SJCRH30 (cell line): ENCODE data around the gene ASIC2. TPM values are rescaled to one million over a fixed set of nuclear protein-coding genes. Genes with fewer than 3 reads are reported as not detected.

ENCODE experiments used
- DNase-seq, 2 experiments: peaks; one replicate each; pipeline ENCODE4 v3.0.0-alpha.2; 2015 to 2020
- H3K27ac ChIP-seq: fragments of 250-450 bp; sonication (Bioruptor Pico); 2 replicates; pipeline ENCODE4 v1.5.1; 2020; ENCODE audit warnings: mild to moderate bottlenecking, moderate library complexity
- H3K27me3 ChIP-seq: fragments of 250-450 bp; sonication (Bioruptor Pico); 2 replicates; pipeline ENCODE4 v1.5.1; 2020; ENCODE audit warnings: mild to moderate bottlenecking, moderate library complexity
- H3K36me3 ChIP-seq: fragments of 250-450 bp; sonication (Bioruptor Pico); 2 replicates; pipeline ENCODE4 v1.5.1; 2020; ENCODE audit warnings: mild to moderate bottlenecking, moderate library complexity
- H3K4me1 ChIP-seq: fragments of 250-450 bp; sonication (Bioruptor Pico); 2 replicates; pipeline ENCODE4 v1.5.1; 2020; ENCODE audit warnings: mild to moderate bottlenecking, moderate library complexity
- H3K4me3 ChIP-seq: fragments of 250-450 bp; sonication (Bioruptor Pico); 2 replicates; pipeline ENCODE4 v1.5.1; 2020; ENCODE audit warnings: mild to moderate bottlenecking, moderate library complexity
- H3K9me3 ChIP-seq: fragments of 250-450 bp; sonication (Bioruptor Pico); replicated peaks from 2 replicates; pipeline ENCODE4 v1.5.1; 2020; ENCODE audit warnings: mild to moderate bottlenecking, moderate library complexity
- total RNA-seq: library from RNA; depleted of rRNA; stranded (reverse); fragments of >200 nt; shearing (Covaris generic); gene quantifications from 2 replicates; pipeline ENCODE4 v1.2.3, GENCODE V29; 2014

Gene ASIC2
- total RNA-seq, 1 experiment from 2014 or later: not detected

DNA sequence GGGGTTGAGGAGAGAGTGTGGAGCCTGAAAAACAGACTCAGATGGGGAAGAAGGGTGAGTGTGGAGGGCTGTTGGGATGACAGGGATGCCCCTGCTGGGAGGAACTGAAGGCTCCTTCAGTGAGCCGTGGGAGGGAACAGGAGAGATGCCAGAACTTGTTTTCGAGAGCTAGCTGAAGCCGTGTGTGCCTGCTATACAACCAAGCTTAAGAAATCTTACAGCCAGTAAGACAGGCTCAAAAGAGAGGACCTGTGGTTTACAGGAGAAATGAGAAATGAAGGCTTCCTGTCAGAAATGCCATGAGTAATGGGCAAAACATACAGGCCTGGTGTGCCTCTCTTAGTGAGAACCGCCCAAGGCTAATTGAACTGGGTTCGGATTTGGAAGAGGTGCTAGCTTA lies 201.8 kb downstream of the ASIC2 start:
- no peaks in the 10 kb centered on the region for H3K36me3 ChIP-seq
- no peaks in the 10 kb centered on the region for H3K4me1 ChIP-seq
- no peak overlapping the region for H3K27ac ChIP-seq
- no peak overlapping the region for H3K4me3 ChIP-seq
- no peaks in the 10 kb centered on the region for H3K9me3 ChIP-seq
- peaks cover 9% of the 10 kb centered on the region for H3K27me3 ChIP-seq
- DNase-seq: no peak

DNA sequence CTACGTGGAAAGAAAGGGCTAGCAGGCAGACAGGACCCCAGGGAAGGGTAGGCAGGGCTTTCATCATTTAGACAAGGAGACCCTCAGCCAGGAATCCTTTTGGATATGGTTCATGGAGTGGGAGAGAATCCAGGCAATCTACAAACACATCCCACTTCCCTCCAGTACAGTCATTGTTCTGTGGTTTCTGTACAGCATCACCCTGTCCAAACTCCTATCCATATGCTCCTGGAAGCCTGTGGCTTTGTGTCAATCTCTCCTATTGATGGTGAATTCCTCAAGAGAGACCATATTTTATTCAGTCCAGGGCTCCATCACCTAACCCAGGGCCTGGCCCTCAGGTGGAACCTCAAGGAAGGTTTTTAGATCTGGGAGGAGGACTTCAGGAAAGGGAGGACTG lies 202.3 kb downstream of the ASIC2 start:
- Histone ChIP-seq H3K36me3 (no peaks in the 10 kb centered on the region), H3K4me3 (no peak overlapping the region), H3K27me3 (peaks cover 12% of the 10 kb centered on the region), H3K9me3 (no peaks in the 10 kb centered on the region), H3K27ac (no peak overlapping the region), H3K4me1 (no peaks in the 10 kb centered on the region)
- no peak for DNase-seq

DNA sequence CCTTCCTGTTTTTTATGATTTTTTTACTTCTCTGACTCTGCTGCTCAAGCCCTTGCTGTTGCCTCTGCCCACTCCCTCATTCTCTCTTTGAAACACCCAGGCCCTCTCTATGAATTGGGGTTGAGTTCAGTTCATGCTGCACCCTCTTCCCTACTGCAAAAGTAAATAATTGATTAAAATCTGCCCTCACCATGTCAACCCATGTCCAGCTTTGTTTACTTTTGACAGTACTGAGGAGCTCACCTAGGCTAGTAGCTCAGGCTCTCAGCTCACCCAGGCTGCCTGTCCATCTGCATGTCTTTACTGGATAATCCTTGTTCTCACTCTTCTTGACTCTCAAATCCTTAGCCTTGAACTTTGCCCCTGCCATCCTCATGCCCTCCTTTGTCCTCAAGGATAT lies 206.2 kb downstream of the ASIC2 start:
- no peak overlapping the region for H3K4me3 ChIP-seq
- no peaks in the 10 kb centered on the region for H3K36me3 ChIP-seq
- no peak for DNase-seq
- H3K27ac ChIP-seq: no peak overlapping the region
- H3K4me1 ChIP-seq: no peaks in the 10 kb centered on the region
- no peaks in the 10 kb centered on the region for H3K9me3 ChIP-seq
- H3K27me3 ChIP-seq: peaks cover 19% of the 10 kb centered on the region

DNA sequence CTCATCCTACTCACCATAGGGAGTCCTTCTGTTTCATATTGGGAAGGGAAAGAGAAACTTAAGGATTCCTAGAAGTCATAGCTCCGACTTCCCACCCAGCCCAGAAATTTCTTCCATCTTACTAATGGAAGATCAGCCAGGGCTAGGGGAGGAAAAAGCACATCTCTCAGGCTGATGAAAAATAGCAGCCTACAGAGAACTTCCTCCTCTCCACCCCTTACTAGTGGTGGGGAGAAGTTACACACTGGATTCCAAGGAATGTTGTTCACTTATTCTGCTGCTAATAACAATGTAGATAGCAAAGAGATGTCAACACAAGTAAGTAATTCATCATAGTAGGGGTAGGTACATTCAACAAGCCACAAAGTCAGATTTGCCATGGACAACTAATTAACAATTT lies 207.1 kb downstream of the ASIC2 start:
- DNase-seq: no peak
- Histone ChIP-seq H3K27ac (no peak overlapping the region), H3K4me3 (no peak overlapping the region), H3K36me3 (no peaks in the 10 kb centered on the region), H3K9me3 (no peaks in the 10 kb centered on the region), H3K27me3 (peaks cover 20% of the 10 kb centered on the region), H3K4me1 (no peaks in the 10 kb centered on the region)

DNA sequence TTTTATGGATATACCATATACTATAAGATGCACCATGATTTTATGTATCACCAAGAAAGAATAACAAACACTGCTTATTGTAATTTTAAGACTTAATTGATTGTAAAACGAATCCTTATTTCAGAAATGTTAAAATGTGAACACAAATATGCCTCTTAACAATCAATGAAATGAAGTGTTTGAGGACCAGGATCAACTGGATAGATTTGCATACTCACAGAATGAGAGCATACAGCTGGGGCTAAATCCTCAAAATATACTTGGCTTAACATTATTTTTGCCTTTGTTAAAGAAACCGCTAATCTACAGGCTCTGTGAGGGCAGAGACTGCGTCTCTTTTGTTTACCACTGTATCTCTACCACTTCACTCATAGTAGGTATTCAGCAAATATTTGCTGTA lies 207.8 kb downstream of the ASIC2 start:
- Histone ChIP-seq H3K4me3 (no peak overlapping the region), H3K4me1 (no peaks in the 10 kb centered on the region), H3K27me3 (peaks cover 20% of the 10 kb centered on the region), H3K9me3 (no peaks in the 10 kb centered on the region), H3K36me3 (no peaks in the 10 kb centered on the region), H3K27ac (no peak overlapping the region)
- no peak for DNase-seq

DNA sequence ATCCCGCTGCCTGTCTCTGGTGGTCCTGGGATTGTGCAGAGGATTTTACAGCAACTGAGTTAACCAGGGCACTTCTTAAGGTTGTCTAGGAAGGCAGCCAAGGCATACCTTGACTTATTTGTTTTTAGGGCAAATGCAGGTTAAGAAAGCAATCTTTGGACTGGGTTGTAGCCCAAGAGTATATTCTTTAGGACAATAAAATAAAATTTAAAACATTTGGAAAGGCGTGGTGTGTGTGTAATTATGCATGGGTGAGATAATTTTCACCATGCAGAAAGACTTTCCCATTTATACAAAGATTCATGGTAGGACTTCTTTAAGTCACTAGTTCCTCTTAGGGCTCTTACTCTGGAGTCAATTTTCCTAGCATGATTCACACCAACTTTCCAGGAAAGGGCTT lies 208.3 kb downstream of the ASIC2 start:
- Histone ChIP-seq H3K4me1 (no peaks in the 10 kb centered on the region), H3K36me3 (no peaks in the 10 kb centered on the region), H3K4me3 (no peak overlapping the region), H3K9me3 (no peaks in the 10 kb centered on the region), H3K27ac (no peak overlapping the region), H3K27me3 (peaks cover 20% of the 10 kb centered on the region)
- DNase-seq: no peak

DNA sequence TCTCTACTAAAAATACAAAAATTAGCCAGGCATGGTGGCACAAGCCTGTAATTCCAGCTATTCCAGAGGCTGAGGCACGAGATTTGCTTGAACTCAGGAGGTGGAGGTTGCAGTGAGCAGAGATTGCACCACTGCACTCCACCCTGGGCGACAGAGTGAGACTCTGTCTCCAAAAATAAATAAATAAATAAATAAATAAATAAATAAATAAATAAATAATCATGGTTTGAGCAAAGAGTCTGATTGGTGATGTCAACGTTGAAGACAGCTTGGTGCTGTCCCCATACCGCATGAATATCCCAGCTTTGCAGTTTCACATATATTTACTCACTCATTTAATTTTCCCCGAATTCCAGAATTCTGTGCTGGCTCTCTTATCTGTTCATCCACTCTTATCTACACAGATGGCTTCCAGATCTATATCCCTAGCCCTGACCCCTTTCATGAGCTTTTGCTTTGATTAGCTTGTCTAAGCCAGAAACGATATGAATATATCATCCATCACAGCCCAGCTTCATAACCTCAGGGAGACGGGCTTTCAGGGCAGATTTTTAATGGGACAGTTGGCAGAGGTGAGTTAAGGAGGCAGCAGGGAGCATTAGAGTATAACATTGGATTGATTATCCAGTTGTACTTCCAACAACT lies 210.4 kb downstream of the ASIC2 start:
- no peaks in the 10 kb centered on the region for H3K36me3 ChIP-seq
- no peak overlapping the region for H3K27ac ChIP-seq
- peaks cover 20% of the 10 kb centered on the region for H3K27me3 ChIP-seq
- no peak overlapping the region for H3K4me3 ChIP-seq
- no peak for DNase-seq
- no peaks in the 10 kb centered on the region for H3K9me3 ChIP-seq
- no peaks in the 10 kb centered on the region for H3K4me1 ChIP-seq

DNA sequence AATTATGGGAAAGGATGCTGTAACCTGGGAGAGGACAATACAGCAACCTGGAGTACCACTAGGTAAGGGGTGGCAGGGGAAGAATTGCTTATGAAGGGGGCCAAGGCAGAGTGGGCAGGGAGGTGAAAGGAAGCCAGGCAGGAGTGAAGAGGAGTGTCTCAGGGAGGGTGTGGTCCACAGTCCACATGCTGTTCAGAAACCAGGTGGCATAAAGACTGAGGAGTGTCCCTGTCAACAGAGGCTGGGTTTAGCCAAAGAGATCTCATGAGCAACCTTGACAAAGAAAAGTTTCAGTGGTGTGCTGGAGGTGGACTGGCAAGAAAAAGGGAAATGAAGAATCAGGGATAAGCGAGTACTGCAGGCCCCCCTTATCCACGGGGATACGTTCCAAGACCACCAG lies 213.0 kb downstream of the ASIC2 start:
- no peaks in the 10 kb centered on the region for H3K36me3 ChIP-seq
- H3K4me3 ChIP-seq: no peak overlapping the region
- DNase-seq: no peak
- no peaks in the 10 kb centered on the region for H3K4me1 ChIP-seq
- H3K27me3 ChIP-seq: peaks cover 11% of the 10 kb centered on the region; the same call in 1 of the 2 replicates
- H3K27ac ChIP-seq: no peak overlapping the region
- H3K9me3 ChIP-seq: no peaks in the 10 kb centered on the region

DNA sequence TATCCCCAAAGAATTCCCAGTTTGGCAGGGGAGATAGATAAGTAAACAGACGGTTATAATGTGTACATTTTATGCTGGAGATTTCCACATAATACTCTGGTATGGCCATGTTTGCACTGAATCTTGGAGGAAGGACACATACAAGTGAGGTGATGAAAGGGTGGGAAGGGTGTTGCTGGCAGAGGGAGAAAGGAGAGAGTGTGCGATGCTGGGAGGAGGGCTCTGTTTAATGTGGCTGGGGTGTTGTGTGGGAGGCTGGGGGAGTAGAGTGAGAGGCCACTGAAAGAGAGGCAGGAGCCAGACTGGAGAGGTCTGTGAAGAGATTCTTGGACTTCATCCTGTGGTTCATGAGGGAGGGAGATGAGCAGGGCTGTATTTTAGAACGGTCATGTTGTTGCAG lies 213.9 kb downstream of the ASIC2 start:
- peaks cover 11% of the 10 kb centered on the region; the same call in 1 of the 2 replicates for H3K27me3 ChIP-seq
- H3K4me1 ChIP-seq: no peaks in the 10 kb centered on the region
- H3K4me3 ChIP-seq: no peak overlapping the region
- H3K27ac ChIP-seq: no peak overlapping the region
- H3K9me3 ChIP-seq: no peaks in the 10 kb centered on the region
- DNase-seq: no peak
- H3K36me3 ChIP-seq: no peaks in the 10 kb centered on the region

DNA sequence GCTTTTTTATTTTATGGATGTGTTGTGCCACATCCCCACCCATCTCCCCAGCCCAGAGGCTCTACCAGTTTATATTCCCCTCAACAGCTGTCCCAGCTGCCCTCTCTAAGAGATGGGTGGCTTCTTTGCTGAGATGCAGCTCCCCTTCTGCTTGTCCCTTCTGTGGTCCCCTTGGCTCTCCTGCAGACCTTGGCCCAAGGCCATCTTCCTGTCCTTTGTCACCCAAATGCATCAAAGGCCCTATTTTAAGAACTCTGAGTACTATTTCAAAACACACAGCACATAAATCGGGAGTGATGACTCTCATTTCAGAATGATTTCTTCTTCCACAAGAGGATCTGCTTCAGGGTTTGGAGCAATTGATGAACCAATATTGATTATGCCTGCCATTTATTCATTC lies 216.1 kb downstream of the ASIC2 start:
- H3K4me1 ChIP-seq: no peaks in the 10 kb centered on the region
- no peak overlapping the region for H3K27ac ChIP-seq
- no peak overlapping the region for H3K4me3 ChIP-seq
- H3K36me3 ChIP-seq: no peaks in the 10 kb centered on the region
- H3K27me3 ChIP-seq: peaks cover 8% of the 10 kb centered on the region; the same call in 1 of the 2 replicates
- H3K9me3 ChIP-seq: no peaks in the 10 kb centered on the region
- no peak for DNase-seq

DNA sequence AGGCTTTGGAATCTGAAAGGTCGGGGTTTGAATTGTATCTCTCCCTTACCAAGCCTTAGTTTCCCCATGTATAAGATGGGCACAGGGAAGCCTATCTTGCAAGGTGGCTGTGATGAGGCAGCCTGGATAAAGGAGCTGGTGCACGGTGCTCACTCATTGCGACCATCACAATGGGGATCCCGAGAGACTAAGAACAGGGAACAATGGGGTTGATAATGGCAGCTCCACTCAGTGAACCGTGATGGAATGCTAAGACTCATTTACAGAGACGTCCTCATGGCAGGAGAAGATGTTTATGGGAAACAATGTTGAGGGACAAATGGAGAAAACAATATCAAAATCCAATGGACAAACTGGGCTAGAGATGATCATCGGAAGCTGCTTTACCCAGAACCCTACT lies 219.7 kb downstream of the ASIC2 start:
- Histone ChIP-seq H3K36me3 (no peaks in the 10 kb centered on the region), H3K4me3 (no peak overlapping the region), H3K27me3 (peaks cover 6% of the 10 kb centered on the region; the same call in 1 of the 2 replicates), H3K4me1 (no peaks in the 10 kb centered on the region), H3K27ac (no peak overlapping the region), H3K9me3 (no peaks in the 10 kb centered on the region)
- DNase-seq: no peak

DNA sequence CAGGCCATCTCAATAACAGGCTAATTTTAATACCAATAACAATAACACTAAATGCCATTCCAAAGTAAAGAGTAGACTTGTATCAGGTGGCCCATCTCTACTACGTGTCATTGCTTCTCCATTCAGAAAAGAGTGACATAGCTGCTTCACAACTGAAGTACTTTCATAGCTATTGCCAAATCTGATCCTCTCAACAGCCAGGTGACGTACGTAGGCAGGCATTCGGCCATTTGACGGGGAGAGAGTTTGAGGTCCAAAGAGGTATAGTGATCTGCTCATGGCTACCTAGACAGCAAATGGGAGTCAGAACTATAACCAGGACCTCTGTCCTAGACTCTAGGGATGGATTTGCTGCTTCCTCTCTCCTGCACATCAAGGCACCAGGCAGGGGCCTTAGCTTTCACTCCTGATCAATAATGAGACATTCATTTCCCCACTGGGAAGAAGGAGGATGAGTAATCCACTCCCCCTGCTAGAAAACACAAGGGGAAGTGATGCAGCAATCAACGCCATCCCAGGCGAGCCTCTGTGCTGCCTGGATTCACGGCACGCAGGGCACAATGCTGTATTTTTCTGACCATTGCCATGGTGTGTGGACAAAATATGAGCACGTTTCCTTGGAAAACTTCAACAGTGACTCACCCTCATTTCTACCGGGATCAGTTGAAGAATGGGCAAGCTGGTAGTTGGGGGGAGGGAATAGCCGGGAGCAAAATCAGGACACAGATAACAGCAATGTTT lies 220.5 kb downstream of the ASIC2 start:
- H3K36me3 ChIP-seq: no peaks in the 10 kb centered on the region
- no peak overlapping the region for H3K27ac ChIP-seq
- no peak overlapping the region for H3K4me3 ChIP-seq
- H3K27me3 ChIP-seq: peaks cover 6% of the 10 kb centered on the region; the same call in 1 of the 2 replicates
- H3K9me3 ChIP-seq: no peaks in the 10 kb centered on the region
- no peak for DNase-seq
- no peaks in the 10 kb centered on the region for H3K4me1 ChIP-seq

DNA sequence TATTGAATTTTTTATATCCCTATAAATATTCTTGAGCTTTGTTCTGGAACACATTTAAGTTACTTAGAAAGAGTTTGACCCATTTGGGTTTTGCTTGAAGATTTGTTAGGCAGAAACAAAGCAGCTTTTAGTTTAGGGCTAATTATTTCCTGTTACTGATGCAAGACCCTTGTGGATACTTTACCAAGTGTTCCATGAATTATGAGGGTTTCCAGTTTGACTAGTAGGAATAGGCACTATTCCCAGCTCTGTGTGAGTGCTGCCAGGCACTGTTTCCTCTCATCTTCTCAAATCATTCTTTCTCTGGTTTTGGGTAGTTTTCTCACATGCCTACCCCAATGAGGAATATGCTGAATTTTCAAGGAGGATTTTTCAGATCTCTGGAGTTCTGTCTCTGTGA lies 221.4 kb downstream of the ASIC2 start:
- no peak for DNase-seq
- H3K27me3 ChIP-seq: peaks cover 6% of the 10 kb centered on the region; the same call in 1 of the 2 replicates
- H3K9me3 ChIP-seq: no peaks in the 10 kb centered on the region
- no peaks in the 10 kb centered on the region for H3K36me3 ChIP-seq
- H3K4me3 ChIP-seq: no peak overlapping the region
- H3K27ac ChIP-seq: no peak overlapping the region
- H3K4me1 ChIP-seq: no peaks in the 10 kb centered on the region

DNA sequence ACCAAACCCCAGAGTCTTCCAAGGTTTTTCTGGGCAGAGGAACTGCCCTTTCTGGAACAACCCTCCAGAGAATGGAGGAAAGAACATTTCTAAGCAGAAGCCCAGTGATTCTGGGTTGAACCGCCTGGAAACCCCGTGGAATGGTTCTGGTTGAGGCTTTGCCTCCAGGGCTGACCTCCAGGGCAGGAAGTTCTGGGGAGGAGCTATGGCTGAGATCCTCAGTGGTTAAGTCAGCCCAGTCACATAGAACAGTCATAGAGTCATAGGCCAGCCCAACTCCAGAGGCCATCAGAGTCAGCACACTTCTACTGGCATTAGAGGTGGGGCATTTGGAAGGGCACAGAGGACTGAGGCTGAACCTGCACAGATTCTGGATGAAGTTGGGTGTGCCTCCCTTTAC lies 235.5 kb downstream of the ASIC2 start:
- no peaks in the 10 kb centered on the region for H3K4me1 ChIP-seq
- no peaks in the 10 kb centered on the region for H3K36me3 ChIP-seq
- peaks cover 13% of the 10 kb centered on the region; the same call in 1 of the 2 replicates for H3K27me3 ChIP-seq
- no peaks in the 10 kb centered on the region for H3K9me3 ChIP-seq
- DNase-seq: no peak
- no peak overlapping the region for H3K4me3 ChIP-seq
- no peak overlapping the region for H3K27ac ChIP-seq

DNA sequence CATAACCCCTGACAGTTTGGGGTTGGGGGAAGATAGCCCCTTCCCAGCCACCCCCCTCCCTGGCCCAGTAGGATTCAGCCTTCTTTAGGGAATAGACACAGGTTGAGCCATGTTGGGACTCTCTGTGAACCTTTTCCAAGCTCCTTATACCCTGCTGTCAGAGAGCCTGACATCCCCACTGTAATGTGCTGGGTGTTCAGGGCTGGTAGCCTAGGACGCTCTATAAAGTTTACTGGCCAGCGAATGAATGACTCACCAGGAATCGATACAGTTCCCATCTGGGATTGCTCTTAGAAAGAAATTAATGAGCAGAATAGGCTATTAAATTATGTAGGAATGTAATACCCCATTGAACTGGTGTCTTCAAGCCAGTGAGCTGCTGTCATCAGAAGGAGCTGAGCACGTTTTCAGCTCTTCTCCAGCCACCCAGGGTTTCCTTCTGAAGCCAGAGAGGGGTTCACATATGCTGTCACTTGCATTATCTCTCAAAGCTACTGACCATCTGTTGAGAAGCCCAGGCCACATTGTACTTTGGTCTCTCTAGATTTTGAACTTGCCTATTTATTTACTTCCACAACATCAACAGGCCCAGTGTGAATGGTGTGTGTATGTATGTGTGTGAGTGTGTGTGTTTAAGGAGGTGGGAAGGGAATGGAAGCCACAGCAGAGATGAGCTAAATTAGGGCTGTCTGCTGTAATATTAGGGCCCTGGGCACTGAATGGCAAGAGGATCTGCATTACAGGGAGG lies 236.5 kb downstream of the ASIC2 start:
- no peak for DNase-seq

More for the DNA sequence above, 236.5 kb downstream of the ASIC2 start:
- H3K27me3 ChIP-seq: peaks cover 14% of the 10 kb centered on the region; the same call in 1 of the 2 replicates
- no peak overlapping the region for H3K4me3 ChIP-seq
- H3K9me3 ChIP-seq: no peaks in the 10 kb centered on the region
- no peak overlapping the region for H3K27ac ChIP-seq
- no peaks in the 10 kb centered on the region for H3K36me3 ChIP-seq
- H3K4me1 ChIP-seq: no peaks in the 10 kb centered on the region
